Ishikawa (cell line): Measurements from ENCODE around the gene SHC1.

Experiments
- CEBPB ChIP-seq: IDR thresholded peaks from 2 replicates; pipeline ENCODE4 v1.6.1; 2012
- FOXM1 ChIP-seq: IDR thresholded peaks from 2 replicates; pipeline ENCODE4 v1.6.1; 2012; ENCODE audit warnings: low read depth, borderline replicate concordance
- MAX ChIP-seq: IDR thresholded peaks from 2 replicates; pipeline ENCODE4 v1.6.1; 2012
- RAD21 ChIP-seq: IDR thresholded peaks from 2 replicates; pipeline ENCODE4 v1.6.1; 2012; ENCODE audit warnings: low read depth
- TAF1 ChIP-seq: IDR thresholded peaks from 2 replicates; pipeline ENCODE4 v1.6.1; 2012; ENCODE audit warnings: low read depth, mild to moderate bottlenecking
- TEAD4 ChIP-seq: IDR thresholded peaks from 2 replicates; pipeline ENCODE4 v1.6.1; 2012
- YY1 ChIP-seq: IDR thresholded peaks from 2 replicates; pipeline ENCODE4 v1.6.1; 2012; ENCODE audit warnings: low read depth
- ZBTB7A ChIP-seq: IDR thresholded peaks from 2 replicates; pipeline ENCODE4 v1.6.1; 2012; ENCODE audit warnings: low read depth
- TF ChIP-seq, protein P1 (sequence below): IDR thresholded peaks from 2 replicates; pipeline ENCODE4 v1.6.1; 2012; ENCODE audit warnings: low read depth, mild to moderate bottlenecking

- TF ChIP-seq, protein P1, sequence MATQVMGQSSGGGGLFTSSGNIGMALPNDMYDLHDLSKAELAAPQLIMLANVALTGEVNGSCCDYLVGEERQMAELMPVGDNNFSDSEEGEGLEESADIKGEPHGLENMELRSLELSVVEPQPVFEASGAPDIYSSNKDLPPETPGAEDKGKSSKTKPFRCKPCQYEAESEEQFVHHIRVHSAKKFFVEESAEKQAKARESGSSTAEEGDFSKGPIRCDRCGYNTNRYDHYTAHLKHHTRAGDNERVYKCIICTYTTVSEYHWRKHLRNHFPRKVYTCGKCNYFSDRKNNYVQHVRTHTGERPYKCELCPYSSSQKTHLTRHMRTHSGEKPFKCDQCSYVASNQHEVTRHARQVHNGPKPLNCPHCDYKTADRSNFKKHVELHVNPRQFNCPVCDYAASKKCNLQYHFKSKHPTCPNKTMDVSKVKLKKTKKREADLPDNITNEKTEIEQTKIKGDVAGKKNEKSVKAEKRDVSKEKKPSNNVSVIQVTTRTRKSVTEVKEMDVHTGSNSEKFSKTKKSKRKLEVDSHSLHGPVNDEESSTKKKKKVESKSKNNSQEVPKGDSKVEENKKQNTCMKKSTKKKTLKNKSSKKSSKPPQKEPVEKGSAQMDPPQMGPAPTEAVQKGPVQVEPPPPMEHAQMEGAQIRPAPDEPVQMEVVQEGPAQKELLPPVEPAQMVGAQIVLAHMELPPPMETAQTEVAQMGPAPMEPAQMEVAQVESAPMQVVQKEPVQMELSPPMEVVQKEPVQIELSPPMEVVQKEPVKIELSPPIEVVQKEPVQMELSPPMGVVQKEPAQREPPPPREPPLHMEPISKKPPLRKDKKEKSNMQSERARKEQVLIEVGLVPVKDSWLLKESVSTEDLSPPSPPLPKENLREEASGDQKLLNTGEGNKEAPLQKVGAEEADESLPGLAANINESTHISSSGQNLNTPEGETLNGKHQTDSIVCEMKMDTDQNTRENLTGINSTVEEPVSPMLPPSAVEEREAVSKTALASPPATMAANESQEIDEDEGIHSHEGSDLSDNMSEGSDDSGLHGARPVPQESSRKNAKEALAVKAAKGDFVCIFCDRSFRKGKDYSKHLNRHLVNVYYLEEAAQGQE, result no peak
- no peak for TF ChIP-seq CEBPB
- no peak for TF ChIP-seq RAD21
- no peak for TF ChIP-seq MAX
- no peak for TF ChIP-seq FOXM1
- no peak for TF ChIP-seq ZBTB7A
- TF ChIP-seq TAF1, result no peak
- no peak for TF ChIP-seq TEAD4
- no peak for TF ChIP-seq YY1
Observed at GRCh38 chr1:155016231-155016831, 45.8 kb upstream of the SHC1 start.
